GM10266 (cell line): ENCODE results near the gene NHERF1.

Experiments
- DNase-seq: peaks from one replicate; pipeline ENCODE4 v3.0.0; 2012; ENCODE audit errors: extremely low spot score
- CTCF ChIP-seq: IDR thresholded peaks from 2 replicates; pipeline ENCODE4 v1.5.1; 2012; ENCODE audit warnings: mild to moderate bottlenecking, low read depth; ENCODE audit not compliant: control insufficient read depth, insufficient read depth; ENCODE audit errors: missing control alignments

The NHERF1 gene

DNA sequence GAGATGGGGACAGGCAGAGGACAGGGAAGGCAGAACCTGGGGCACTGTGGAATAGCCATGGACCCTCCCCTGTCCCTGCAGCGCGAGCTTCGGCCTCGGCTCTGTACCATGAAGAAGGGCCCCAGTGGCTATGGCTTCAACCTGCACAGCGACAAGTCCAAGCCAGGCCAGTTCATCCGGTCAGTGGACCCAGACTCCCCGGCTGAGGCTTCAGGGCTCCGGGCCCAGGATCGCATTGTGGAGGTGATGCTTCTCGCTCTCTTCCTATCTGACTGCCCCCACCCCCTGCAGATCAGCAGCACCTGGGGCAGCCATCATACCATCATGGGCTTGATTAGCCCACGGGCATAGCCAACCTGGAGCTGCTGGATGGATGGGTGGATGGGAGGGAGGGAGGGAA is 13.5 kb downstream of the NHERF1 start:
- DNase-seq, result no peak

DNA sequence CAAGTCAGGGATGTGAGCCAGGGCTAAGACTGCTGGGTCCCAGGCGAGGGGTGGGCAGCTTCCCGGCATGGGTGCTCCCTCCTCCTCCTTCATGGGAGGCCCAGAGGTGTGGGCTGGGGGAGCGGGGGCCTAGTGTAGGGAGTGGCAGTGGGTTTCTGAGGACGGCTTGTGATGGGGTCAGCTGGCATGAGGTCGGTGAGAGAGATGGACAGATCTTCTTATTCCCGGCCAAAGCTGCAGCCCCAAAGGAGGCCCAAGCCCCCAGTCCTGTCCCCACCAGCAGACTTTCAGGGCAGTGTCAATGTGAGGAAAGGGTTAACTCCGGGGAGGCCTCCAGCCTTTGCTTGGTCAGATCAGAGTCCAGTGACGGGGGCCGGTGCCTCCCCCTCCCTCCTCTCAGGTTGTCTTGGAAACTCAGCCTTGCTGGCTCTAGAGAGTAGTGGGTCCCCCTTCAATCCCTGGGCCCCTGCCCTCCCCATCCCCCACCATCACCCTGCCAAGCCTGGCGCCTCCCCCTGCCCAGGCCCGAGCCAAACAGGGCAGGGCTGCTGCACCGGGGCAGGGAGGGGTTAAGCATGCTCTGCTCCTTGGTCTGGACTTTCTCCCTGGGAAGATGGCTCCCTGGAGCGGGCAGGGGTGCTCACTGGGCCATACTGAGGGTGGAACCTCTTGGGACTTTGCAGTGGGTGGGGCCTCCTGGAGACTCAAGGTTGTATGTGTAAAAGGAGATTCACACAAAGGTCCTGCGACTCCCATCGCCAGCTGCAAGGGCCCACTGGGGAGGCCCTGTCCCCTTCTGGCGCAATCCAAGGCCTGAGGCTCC is 15.3 kb downstream of the NHERF1 start:
- DNase-seq, result no peak
- TF ChIP-seq CTCF, result no peak

More for the DNA sequence above, 13.5 kb downstream of the NHERF1 start:
- no peak for TF ChIP-seq CTCF

DNA sequence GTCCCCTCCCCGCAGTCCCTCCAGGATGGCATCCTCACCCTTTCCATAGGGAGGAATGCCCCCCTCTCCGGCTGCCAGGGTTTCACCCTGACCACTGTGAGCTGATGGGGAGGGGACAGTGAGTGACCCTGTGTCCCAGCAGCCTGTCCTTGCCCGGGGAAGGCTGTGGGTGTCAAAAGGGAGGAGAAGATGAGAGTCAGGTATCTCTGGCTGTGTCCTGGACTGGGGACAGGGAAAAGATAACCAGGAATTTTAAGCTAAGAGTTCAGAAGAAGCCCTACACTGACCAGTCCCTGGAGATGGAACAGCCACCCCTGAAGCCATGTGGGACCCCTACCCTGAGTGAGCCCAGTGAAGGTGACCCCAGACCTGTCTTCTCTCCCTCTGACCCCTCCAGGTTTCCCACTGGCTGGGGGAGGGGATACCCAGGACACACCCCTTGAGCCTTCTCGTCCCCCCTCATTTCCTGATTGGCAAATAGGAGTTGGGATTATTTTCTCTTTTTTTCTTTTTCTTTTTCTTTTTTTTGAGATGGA is 16.4 kb downstream of the NHERF1 start:
- no peak for TF ChIP-seq CTCF
- no peak for DNase-seq

DNA sequence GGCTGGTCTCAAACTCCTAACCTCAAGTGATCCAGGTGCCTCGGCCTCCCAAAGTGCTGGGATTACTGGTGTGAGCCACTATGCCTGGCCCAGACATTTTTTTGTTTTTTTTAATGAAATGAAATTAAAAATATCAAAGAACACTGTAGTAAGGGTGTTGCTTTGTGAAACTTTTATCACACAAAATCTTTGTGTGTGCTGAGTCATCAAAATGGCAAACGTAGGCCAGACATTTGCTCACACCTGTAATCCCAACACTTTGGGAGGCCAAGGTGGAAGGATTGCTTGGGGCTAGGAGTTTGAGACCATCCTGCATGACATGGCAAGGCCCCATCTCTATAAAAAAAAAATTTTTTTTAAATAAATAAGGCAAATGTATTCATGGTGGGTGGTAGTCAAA is 18.0 kb downstream of the NHERF1 start:
- no peak for DNase-seq
- TF ChIP-seq CTCF, result no peak

GRCh38 chr17:74767111-74767516 is 18.7 kb downstream of the NHERF1 start:
- no peak for TF ChIP-seq CTCF
- no peak for DNase-seq

GRCh38 chr17:74768069-74768762 is 19.8 kb downstream of the NHERF1 start:
- no peak for DNase-seq
- TF ChIP-seq CTCF, result no peak

DNA sequence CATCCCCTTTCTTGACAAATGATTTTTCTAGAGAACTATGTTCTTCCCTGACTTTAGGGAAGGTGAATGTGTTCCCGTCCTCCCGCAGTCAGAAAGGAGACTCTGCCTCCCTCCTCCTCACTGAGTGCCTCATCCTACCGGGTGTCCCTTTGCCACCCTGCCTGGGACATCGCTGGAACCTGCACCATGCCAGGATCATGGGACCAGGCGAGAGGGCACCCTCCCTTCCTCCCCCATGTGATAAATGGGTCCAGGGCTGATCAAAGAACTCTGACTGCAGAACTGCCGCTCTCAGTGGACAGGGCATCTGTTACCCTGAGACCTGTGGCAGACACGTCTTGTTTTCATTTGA is 20.3 kb downstream of the NHERF1 start:
- no peak for DNase-seq
- no peak for TF ChIP-seq CTCF
